Omental fat pad (tissue), 4 donors: Measurements from ENCODE around the gene LYPD1. TPM values are rescaled to one million over a fixed set of nuclear protein-coding genes. Genes with fewer than 3 reads are reported as not detected.

Source experiments
- ATAC-seq: fragments of 150-250 bp; one replicate; pipeline ENCODE4 v1.9.1; 2016; ENCODE audit warnings: mild to moderate bottlenecking, moderate library complexity; ENCODE audit not compliant: low FRiP score
- DNase-seq: peaks from one replicate; pipeline ENCODE4 v3.0.0-alpha.2; 2019; ENCODE audit warnings: low spot score
- total RNA-seq, 4 donors: library from RNA; depleted of rRNA; stranded (reverse); fragments of >200 nt; gene quantifications; one replicate each; pipeline ENCODE4 v1.1.0, GENCODE V29; 2016
- TF ChIP-seq, protein P1 (sequence below), 3 donors: fragments of 450-650 bp; IDR thresholded peaks; one replicate each; pipeline ENCODE4 v1.5.1; 2016 to 2017; ENCODE audit warnings: antibody characterized with exemption in 3 of 3, mild to moderate bottlenecking in 3 of 3, moderate library complexity in 2 of 3

LYPD1 gene
- total RNA-seq, 4 donors from 2014 or later, result 0.48 TPM; not detected in 3

DNA sequence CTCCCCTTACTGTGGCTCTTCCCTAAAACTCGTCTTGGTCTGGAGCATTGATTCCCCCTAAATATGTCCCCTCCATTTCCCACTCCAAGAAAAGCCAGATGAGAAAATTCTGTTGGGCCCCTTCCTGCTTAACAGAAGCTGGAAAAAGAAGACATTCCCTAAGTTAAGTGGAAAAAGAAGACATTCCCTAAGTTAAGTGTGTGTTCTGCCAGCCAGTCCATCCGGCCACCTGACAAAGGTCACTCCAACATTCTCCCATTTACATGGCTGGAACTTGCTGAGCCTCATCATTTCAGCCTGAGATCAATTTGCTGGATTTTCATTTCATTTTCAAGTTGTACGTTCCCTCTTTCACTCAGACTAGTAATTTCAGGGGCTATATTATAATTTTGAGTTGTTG, 52.0 kb downstream of the LYPD1 start:
- TF ChIP-seq, protein P1, sequence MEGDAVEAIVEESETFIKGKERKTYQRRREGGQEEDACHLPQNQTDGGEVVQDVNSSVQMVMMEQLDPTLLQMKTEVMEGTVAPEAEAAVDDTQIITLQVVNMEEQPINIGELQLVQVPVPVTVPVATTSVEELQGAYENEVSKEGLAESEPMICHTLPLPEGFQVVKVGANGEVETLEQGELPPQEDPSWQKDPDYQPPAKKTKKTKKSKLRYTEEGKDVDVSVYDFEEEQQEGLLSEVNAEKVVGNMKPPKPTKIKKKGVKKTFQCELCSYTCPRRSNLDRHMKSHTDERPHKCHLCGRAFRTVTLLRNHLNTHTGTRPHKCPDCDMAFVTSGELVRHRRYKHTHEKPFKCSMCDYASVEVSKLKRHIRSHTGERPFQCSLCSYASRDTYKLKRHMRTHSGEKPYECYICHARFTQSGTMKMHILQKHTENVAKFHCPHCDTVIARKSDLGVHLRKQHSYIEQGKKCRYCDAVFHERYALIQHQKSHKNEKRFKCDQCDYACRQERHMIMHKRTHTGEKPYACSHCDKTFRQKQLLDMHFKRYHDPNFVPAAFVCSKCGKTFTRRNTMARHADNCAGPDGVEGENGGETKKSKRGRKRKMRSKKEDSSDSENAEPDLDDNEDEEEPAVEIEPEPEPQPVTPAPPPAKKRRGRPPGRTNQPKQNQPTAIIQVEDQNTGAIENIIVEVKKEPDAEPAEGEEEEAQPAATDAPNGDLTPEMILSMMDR (IDR thresholded peaks at IDR 0.05), result no peak
- ATAC-seq, result no peak
- DNase-seq, result no peak

DNA sequence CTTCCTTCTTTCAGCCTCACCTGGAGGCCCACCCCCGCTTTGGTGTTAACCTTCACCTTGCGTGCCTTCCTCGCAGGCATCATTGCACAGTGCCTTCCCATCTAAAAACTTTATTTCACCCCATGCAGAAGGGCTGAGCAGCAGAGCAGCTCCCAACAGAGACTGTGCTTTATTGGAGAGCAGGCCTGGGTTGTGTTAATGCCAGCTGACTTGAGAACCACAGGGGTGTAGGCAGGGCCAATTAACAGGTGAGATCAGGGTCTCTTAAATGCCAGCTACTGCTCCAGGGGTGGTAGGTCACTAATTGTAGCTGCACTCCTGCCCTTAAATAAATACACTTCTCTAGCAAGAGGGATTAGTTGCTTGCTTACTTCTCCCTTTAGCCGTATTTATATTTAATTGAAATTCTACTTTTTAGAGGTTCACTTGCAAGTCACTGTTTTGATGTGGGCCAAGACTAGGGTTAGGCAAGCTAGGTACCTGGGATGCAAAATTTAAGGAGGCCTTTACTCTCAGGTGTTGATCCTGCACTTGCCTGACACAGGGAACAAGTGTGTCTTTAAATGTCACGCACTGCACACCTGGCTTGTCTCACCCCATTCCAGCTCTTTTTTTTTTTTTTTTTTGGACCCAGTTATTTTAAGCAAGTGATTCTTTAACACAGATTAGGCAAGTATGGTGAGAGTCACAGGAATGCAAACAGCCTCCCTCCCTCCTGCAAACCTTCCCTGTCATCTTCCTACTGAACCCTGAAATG, 54.5 kb downstream of the LYPD1 start:
- ATAC-seq (no peak), DNase-seq (no peak)
- TF ChIP-seq, protein P1 (IDR thresholded peaks at IDR 0.05), result no peak

DNA sequence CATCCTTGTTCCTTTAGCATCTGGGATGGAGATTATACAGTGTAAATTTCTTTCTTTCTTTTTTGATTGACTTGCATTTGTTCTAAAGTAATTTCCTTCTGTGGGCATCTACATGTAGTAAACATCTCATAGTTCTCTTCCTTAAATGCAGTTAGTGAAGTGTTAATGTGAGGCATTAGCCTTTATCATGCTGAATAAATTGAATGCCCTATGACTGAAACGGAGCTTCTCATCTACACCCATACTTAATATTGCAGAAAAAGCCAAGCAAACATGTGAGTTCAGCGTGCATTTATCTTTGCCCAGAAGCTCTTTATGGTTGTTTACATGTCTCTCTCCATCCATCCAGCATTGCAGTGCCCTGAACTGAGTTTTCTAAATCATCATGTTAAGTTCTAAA, 58.3 kb downstream of the LYPD1 start:
- DNase-seq, result no peak
- TF ChIP-seq, protein P1 (IDR thresholded peaks at IDR 0.05), result no peak
- no peak for ATAC-seq

DNA sequence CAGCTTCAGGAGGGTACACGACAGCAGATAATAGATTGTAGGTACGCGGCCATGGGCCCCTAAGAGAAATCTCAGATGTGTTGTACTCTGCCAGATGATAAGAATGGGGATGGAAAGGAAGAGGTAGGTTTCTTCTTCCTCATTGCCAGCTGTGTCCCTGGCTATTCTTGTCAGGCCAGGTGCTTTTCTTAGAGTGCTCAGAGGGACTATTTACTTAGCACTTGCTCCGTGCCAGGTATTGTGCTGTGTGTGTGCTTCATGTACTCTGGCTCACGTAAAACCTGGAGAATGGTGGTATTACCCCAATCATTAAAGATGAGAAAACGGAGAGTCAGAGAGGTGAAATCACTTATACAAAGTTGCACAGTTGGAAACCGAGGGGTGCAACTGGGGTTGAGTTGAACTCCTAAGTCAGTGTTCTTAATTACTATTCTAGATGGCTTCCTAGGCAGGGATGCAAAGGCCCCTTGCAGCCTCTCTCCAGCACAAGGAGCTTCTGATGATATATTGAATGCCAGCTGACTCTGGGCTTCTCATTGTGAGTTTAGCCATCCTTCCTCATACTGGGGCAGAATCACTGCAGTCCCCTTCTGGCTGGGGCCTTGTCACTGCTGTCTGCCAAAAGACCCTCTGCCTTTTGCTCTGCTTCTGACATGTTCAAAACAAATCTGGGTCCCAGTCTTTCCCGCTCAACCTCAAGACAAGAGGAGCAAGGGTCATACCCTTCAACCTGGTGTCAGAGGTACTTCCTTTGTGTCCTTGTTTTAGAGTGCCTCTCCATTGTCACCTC, 60.7 kb downstream of the LYPD1 start:
- ATAC-seq, result no peak
- DNase-seq, result no peak
- TF ChIP-seq, protein P1 (IDR thresholded peaks at IDR 0.05), result no peak

DNA sequence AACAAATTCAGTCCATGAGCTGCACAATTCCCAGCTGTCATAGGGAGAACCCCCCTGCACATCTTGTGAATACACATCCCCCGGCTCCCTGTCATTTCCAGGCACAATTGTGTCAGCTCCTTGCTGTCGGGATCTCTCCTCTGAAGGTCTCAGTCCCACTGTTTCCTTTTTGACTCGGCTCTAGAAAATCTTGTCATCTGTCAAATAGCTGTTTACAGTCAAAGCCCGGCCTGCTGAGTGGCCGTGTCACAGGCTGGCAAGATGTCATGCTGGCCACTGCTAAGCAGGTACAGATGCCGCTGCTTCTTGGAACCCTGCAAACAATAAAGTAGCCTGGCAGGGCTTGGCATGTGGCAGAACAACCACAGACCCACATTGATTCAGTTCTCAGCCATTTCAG, 61.7 kb downstream of the LYPD1 start:
- DNase-seq (no peak), ATAC-seq (no peak)
- TF ChIP-seq, protein P1 (IDR thresholded peaks at IDR 0.05), result no peak

DNA sequence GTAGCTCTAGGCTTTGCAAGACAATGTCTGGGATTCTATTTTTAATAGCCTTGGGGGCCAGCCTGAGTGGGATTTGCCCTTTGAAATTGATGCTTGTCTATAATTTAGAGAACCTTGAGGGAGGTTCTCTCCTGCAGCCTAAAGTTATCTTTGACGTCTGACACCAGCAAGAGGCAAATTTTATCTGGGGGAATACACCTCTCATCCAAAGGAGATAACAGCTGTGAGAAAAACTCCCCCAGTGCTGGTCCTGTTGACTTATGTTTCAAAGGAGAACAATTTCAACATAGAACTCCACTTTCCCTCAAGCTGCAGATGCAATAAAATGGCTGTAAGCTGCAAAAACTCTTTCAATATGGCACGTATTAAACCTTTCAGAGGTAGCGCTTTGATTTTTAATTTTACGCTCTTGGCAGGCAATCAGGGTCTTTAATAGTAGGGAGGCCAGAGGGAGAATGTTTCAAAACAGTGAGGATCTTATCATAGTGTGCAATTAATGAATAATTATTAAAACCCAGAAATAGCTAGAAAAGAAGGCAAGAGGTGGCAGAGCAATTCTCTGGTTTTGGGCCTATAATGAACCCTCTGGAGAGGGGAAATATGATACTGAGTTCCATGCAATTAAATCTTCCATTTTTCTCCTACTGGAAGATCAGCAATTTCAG, 62.4 kb downstream of the LYPD1 start:
- no peak for DNase-seq
- TF ChIP-seq, protein P1 (IDR thresholded peaks at IDR 0.05), result no peak
- ATAC-seq, result no peak
